ENCODE data around the gene HIVEP3. TPM values are rescaled to one million over a fixed set of nuclear protein-coding genes. Genes with fewer than 3 reads are reported as not detected.

HIVEP3 gene
- total RNA-seq, 1 donor from 2014 or later, result 76.7 TPM

- Mint-ChIP-seq H3K9me3 (no peaks in the 10 kb centered on the region), H3K36me3 (ENCODE audit: low read depth) (peaks cover 3% of the 10 kb centered on the region), H3K4me3 (no peak overlapping the region), H3K27ac (no peak overlapping the region), H3K27me3 (ENCODE audit: insufficient read depth) (peaks cover 3% of the 10 kb centered on the region), H3K4me1 (ENCODE audit: low read depth) (peaks cover 38% of the 10 kb centered on the region)
- DNase-seq (ENCODE audit: low spot score), result no peak
- intact Hi-C loops (cut with micrococcal nuclease), result no loop called here
These were observed 203.9 kb downstream of the HIVEP3 start for GRCh38 chr1:41714638-41715389.

- Mint-ChIP-seq H3K4me1 (ENCODE audit: low read depth) (peaks cover 38% of the 10 kb centered on the region), H3K27me3 (ENCODE audit: insufficient read depth) (peaks cover 3% of the 10 kb centered on the region), H3K36me3 (ENCODE audit: low read depth) (peaks cover 3% of the 10 kb centered on the region), H3K27ac (no peak overlapping the region), H3K4me3 (no peak overlapping the region), H3K9me3 (no peaks in the 10 kb centered on the region)
- intact Hi-C loops (cut with micrococcal nuclease), result no loop called here
- no peak for DNase-seq (ENCODE audit: low spot score)
These were observed 205.0 kb downstream of the HIVEP3 start for GRCh38 chr1:41713557-41714327.

- Mint-ChIP-seq H3K9me3 (no peaks in the 10 kb centered on the region), H3K4me1 (ENCODE audit: low read depth) (peaks cover 40% of the 10 kb centered on the region), H3K27ac (no peak overlapping the region), H3K36me3 (ENCODE audit: low read depth) (peaks cover 3% of the 10 kb centered on the region), H3K27me3 (ENCODE audit: insufficient read depth) (peaks cover 3% of the 10 kb centered on the region), H3K4me3 (no peak overlapping the region)
- intact Hi-C loops (cut with micrococcal nuclease), result no loop called here
- DNase-seq (ENCODE audit: low spot score), result no peak
These were observed 205.6 kb downstream of the HIVEP3 start for GRCh38 chr1:41713141-41713540.

- Mint-ChIP-seq H3K4me1 (ENCODE audit: low read depth) (peaks cover 41% of the 10 kb centered on the region), H3K36me3 (ENCODE audit: low read depth) (peaks cover 3% of the 10 kb centered on the region), H3K9me3 (no peaks in the 10 kb centered on the region), H3K4me3 (no peak overlapping the region), H3K27me3 (ENCODE audit: insufficient read depth) (peaks cover 3% of the 10 kb centered on the region), H3K27ac (no peak overlapping the region)
- intact Hi-C loops (cut with micrococcal nuclease), result no loop called here
- DNase-seq (ENCODE audit: low spot score), result no peak
These were observed 206.0 kb downstream of the HIVEP3 start for GRCh38 chr1:41712695-41713094.

- Mint-ChIP-seq H3K4me1 (ENCODE audit: low read depth) (peaks cover 40% of the 10 kb centered on the region), H3K27ac (no peak overlapping the region), H3K27me3 (ENCODE audit: insufficient read depth) (peaks cover 3% of the 10 kb centered on the region), H3K9me3 (no peaks in the 10 kb centered on the region), H3K36me3 (ENCODE audit: low read depth) (peaks cover under 1% of the 10 kb centered on the region), H3K4me3 (no peak overlapping the region)
- intact Hi-C loops (cut with micrococcal nuclease), result no loop called here
- DNase-seq (ENCODE audit: low spot score), result no peak
These were observed 206.6 kb downstream of the HIVEP3 start for GRCh38 chr1:41712081-41712480.

- Mint-ChIP-seq H3K27me3 (ENCODE audit: insufficient read depth) (peaks cover 3% of the 10 kb centered on the region), H3K4me1 (ENCODE audit: low read depth) (peaks cover 35% of the 10 kb centered on the region), H3K36me3 (ENCODE audit: low read depth) (no peaks in the 10 kb centered on the region), H3K4me3 (no peak overlapping the region), H3K27ac (no peak overlapping the region), H3K9me3 (no peaks in the 10 kb centered on the region)
- no peak for DNase-seq (ENCODE audit: low spot score)
- intact Hi-C loops (cut with micrococcal nuclease), result loop anchor here (2.0 kb wide), 1 partner anchor 27 kb away; no protein-coding TSS in a partner anchor
These were observed 207.1 kb downstream of the HIVEP3 start for GRCh38 chr1:41711581-41711980.

GRCh38 chr1:41710980-41711379 is 207.7 kb downstream of the HIVEP3 start:
- Mint-ChIP-seq H3K4me1 (ENCODE audit: low read depth) (peaks cover 29% of the 10 kb centered on the region), H3K4me3 (no peak overlapping the region), H3K27ac (no peak overlapping the region), H3K9me3 (no peaks in the 10 kb centered on the region), H3K27me3 (ENCODE audit: insufficient read depth) (peaks cover 3% of the 10 kb centered on the region), H3K36me3 (ENCODE audit: low read depth) (no peaks in the 10 kb centered on the region)
- no peak for DNase-seq (ENCODE audit: low spot score)
- intact Hi-C loops (cut with micrococcal nuclease), result loop anchor here (2.0 kb wide), 1 partner anchor 26 kb away; no protein-coding TSS in a partner anchor

GRCh38 chr1:41709873-41710272 is 208.8 kb downstream of the HIVEP3 start:
- Mint-ChIP-seq H3K4me3 (no peak overlapping the region), H3K27ac (no peak overlapping the region), H3K9me3 (no peaks in the 10 kb centered on the region), H3K27me3 (ENCODE audit: insufficient read depth) (peaks cover 3% of the 10 kb centered on the region), H3K36me3 (ENCODE audit: low read depth) (peaks cover 4% of the 10 kb centered on the region), H3K4me1 (ENCODE audit: low read depth) (peaks cover 27% of the 10 kb centered on the region)
- no peak for DNase-seq (ENCODE audit: low spot score)
- intact Hi-C loops (cut with micrococcal nuclease), result loop anchor here (2.0 kb wide), 1 partner anchor 25 kb away; no protein-coding TSS in a partner anchor

GRCh38 chr1:41709331-41709730 is 209.4 kb downstream of the HIVEP3 start:
- no peaks in the 10 kb centered on the region for H3K9me3 Mint-ChIP-seq

GRCh38 chr1:41708332-41708731 is 210.4 kb downstream of the HIVEP3 start:
- no peak overlapping the region for H3K27ac Mint-ChIP-seq
- no peaks in the 10 kb centered on the region for H3K9me3 Mint-ChIP-seq
- H3K4me1 Mint-ChIP-seq (ENCODE audit: low read depth), result peaks cover 27% of the 10 kb centered on the region
- H3K36me3 Mint-ChIP-seq (ENCODE audit: low read depth), result peaks cover 4% of the 10 kb centered on the region
- intact Hi-C loops (cut with micrococcal nuclease), result no loop called here
- H3K27me3 Mint-ChIP-seq (ENCODE audit: insufficient read depth), result no peaks in the 10 kb centered on the region
- no peak overlapping the region for H3K4me3 Mint-ChIP-seq
- no peak for DNase-seq (ENCODE audit: low spot score)

More at GRCh38 chr1:41709331-41709730, 209.4 kb downstream of the HIVEP3 start:
- H3K27me3 Mint-ChIP-seq (ENCODE audit: insufficient read depth), result peaks cover 3% of the 10 kb centered on the region
- no peak overlapping the region for H3K27ac Mint-ChIP-seq
- H3K4me1 Mint-ChIP-seq (ENCODE audit: low read depth), result peaks cover 27% of the 10 kb centered on the region
- no peak overlapping the region for H3K4me3 Mint-ChIP-seq
- intact Hi-C loops (cut with micrococcal nuclease), result no loop called here
- H3K36me3 Mint-ChIP-seq (ENCODE audit: low read depth), result peaks cover 4% of the 10 kb centered on the region
- no peak for DNase-seq (ENCODE audit: low spot score)

- H3K4me3 Mint-ChIP-seq, result no peak overlapping the region
- intact Hi-C loops (cut with micrococcal nuclease), result no loop called here
- H3K4me1 Mint-ChIP-seq (ENCODE audit: low read depth), result peaks cover 27% of the 10 kb centered on the region
- H3K9me3 Mint-ChIP-seq, result no peaks in the 10 kb centered on the region
- DNase-seq (ENCODE audit: low spot score), result no peak
- H3K27ac Mint-ChIP-seq, result no peak overlapping the region
- no peaks in the 10 kb centered on the region for H3K27me3 Mint-ChIP-seq (ENCODE audit: insufficient read depth)
- peaks cover 4% of the 10 kb centered on the region for H3K36me3 Mint-ChIP-seq (ENCODE audit: low read depth)
These were observed 210.9 kb downstream of the HIVEP3 start for GRCh38 chr1:41707793-41708192.

- no peak overlapping the region for H3K27ac Mint-ChIP-seq
- intact Hi-C loops (cut with micrococcal nuclease), result no loop called here
- peaks cover 2% of the 10 kb centered on the region for H3K27me3 Mint-ChIP-seq (ENCODE audit: insufficient read depth)
- peaks cover 33% of the 10 kb centered on the region for H3K4me1 Mint-ChIP-seq (ENCODE audit: low read depth)
- no peak overlapping the region for H3K4me3 Mint-ChIP-seq
- H3K36me3 Mint-ChIP-seq (ENCODE audit: low read depth), result peaks cover 4% of the 10 kb centered on the region
- H3K9me3 Mint-ChIP-seq, result no peaks in the 10 kb centered on the region
- DNase-seq (ENCODE audit: low spot score), result no peak
These were observed 212.9 kb downstream of the HIVEP3 start for GRCh38 chr1:41705798-41706197.

GRCh38 chr1:41704196-41704595 is 214.5 kb downstream of the HIVEP3 start:
- no peak overlapping the region for H3K27ac Mint-ChIP-seq
- intact Hi-C loops (cut with micrococcal nuclease), result no loop called here
- no peak for DNase-seq (ENCODE audit: low spot score)
- H3K9me3 Mint-ChIP-seq, result no peaks in the 10 kb centered on the region
- peaks cover 2% of the 10 kb centered on the region for H3K27me3 Mint-ChIP-seq (ENCODE audit: insufficient read depth)
- H3K4me3 Mint-ChIP-seq, result no peak overlapping the region
- peaks cover 4% of the 10 kb centered on the region for H3K36me3 Mint-ChIP-seq (ENCODE audit: low read depth)
- H3K4me1 Mint-ChIP-seq (ENCODE audit: low read depth), result peaks cover 37% of the 10 kb centered on the region

Data from activated T-helper 1 cell treated with anti-CD3 and anti-CD28 coated beads, Interleukin-12 subunit alpha, Interleukin-12 subunit beta, Interleukin-2, Interleukin-4 antibody, amounts not matched to agents 30 ng/mL and 10 ng/mL and 1 ng/mL, durations not matched to agents 14 hours and 24 hours and 36 hours (primary cell).